Measurements from ENCODE around the gene S100A10. TPM values are rescaled to one million over a fixed set of nuclear protein-coding genes. Genes with fewer than 3 reads are reported as not detected.

S100A10 gene
- total and polyA plus RNA-seq, 2 of the 4 experiments (the other 2 are of a cell fraction), result 86.0 to 277 TPM

DNA sequence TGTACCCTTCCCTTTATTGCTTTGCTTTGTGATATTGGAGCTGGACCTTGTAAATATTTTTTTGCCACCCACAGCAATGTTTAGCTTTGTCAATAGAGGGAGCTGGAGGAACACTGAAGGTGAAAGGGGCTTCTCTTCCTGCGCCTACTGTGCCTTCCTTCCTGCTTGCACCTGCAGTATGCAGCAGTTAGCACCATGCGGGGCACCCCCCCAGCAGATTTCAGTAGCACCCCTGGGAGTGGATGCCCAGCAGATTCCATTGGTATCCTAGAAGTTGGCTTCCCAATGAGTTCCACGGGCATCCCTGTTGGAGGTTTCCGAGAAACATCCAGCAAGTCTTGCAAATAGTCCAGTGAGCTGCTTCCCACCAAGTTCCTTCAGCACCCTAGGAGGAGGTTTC is 25.6 kb downstream of the S100A10 start:
- Histone ChIP-seq H3K4me3 (ENCODE audit: insufficient read depth, low read depth, low read length) (no peak overlapping the region), H3K23ac (ENCODE audit: low read depth, low read length) (no peak overlapping the region), H2BK15ac (ENCODE audit: low read depth, low read length) (no peak overlapping the region), H3K4me1 (ENCODE audit: control insufficient read depth, insufficient read depth, low read length) (no peaks in the 10 kb centered on the region; the same call in 1 of the 2 replicates), H2BK120ac (ENCODE audit: low read depth, low read length) (no peak overlapping the region), H3K4me2 (ENCODE audit: low read depth, low read length) (no peak overlapping the region), H4K5ac (ENCODE audit: low read depth, low read length) (no peak overlapping the region), H2BK5ac (ENCODE audit: low read depth, low read length, poor library complexity, severe bottlenecking) (no peak overlapping the region), H2AK5ac (ENCODE audit: low read depth, low read length) (no peak overlapping the region), H4K8ac (ENCODE audit: low read depth in 2 of 2, low read length in 2 of 2) (no peak overlapping the region), H2AK9ac (replicated peaks; ENCODE audit: low read depth, low read length, poor library complexity) (no peak overlapping the region), H2AFZ (replicated peaks; ENCODE audit: low read length, poor library complexity) (peak overlapping the region; percentile 5), H3K18ac (ENCODE audit: low read depth, low read length) (no peak overlapping the region), H3K4ac (ENCODE audit: low read depth, low read length) (no peak overlapping the region), H3K27me3 (ENCODE audit: control insufficient read depth, insufficient read depth, low read length) (no peaks in the 10 kb centered on the region), H3K9me3 (ENCODE audit: control insufficient read depth, insufficient read depth, low read length) (no peaks in the 10 kb centered on the region), H3K9me1 (ENCODE audit: insufficient read depth, low read length) (peaks cover 4% of the 10 kb centered on the region; the same call in 1 of the 2 replicates), H3K14ac (replicated peaks; ENCODE audit: low read depth, low read length) (no peak overlapping the region), H4K91ac (ENCODE audit: insufficient read depth, low read depth, low read length) (no peak overlapping the region), H3K27ac (ENCODE audit: insufficient read depth, low read length) (no peak overlapping the region), H3K79me1 (ENCODE audit: low read depth in 1 of 2, low read length in 2 of 2) (no peaks in the 10 kb centered on the region), H2BK20ac (ENCODE audit: low read depth, low read length) (no peak overlapping the region), H3K36me3 (ENCODE audit: control insufficient read depth, insufficient read depth, low read length) (no peaks in the 10 kb centered on the region), H3K9ac (ENCODE audit: low read depth, low read length) (no peak overlapping the region), H3K56ac (ENCODE audit: extremely low read depth, insufficient read depth, low read length) (no peak overlapping the region), H4K20me1 (ENCODE audit: insufficient read depth, low read length) (peaks cover 5% of the 10 kb centered on the region; the same call in 1 of the 2 replicates)
- peak; percentile 41 for DNase-seq
- ChIA-PET POLR2A (ENCODE audit: unreplicated experiment) (no interaction called here), CTCF (interaction anchor here (0.7 to 4.5 kb wide), 16 partner anchors 9 to 47 kb away, joined by 3 to 67 read pairs (median 5); partner anchors contain the start of gene S100A10)
- ATAC-seq (ENCODE audit: low read depth), result peak; percentile 77
- TF ChIP-seq POLR2A (IDR thresholded peaks at IDR 0.05; ENCODE audit: low read depth, low read length), result no peak
- TF ChIP-seq MXI1 (IDR thresholded peaks at IDR 0.05; ENCODE audit: borderline replicate concordance, low read depth, low read length), result no peak
- TF ChIP-seq, protein P1, sequence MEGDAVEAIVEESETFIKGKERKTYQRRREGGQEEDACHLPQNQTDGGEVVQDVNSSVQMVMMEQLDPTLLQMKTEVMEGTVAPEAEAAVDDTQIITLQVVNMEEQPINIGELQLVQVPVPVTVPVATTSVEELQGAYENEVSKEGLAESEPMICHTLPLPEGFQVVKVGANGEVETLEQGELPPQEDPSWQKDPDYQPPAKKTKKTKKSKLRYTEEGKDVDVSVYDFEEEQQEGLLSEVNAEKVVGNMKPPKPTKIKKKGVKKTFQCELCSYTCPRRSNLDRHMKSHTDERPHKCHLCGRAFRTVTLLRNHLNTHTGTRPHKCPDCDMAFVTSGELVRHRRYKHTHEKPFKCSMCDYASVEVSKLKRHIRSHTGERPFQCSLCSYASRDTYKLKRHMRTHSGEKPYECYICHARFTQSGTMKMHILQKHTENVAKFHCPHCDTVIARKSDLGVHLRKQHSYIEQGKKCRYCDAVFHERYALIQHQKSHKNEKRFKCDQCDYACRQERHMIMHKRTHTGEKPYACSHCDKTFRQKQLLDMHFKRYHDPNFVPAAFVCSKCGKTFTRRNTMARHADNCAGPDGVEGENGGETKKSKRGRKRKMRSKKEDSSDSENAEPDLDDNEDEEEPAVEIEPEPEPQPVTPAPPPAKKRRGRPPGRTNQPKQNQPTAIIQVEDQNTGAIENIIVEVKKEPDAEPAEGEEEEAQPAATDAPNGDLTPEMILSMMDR (conservative IDR thresholded peaks at IDR 0.05; ENCODE audit: low read depth, low read length), result peak; percentile 86
- no peak for TF ChIP-seq CEBPB (IDR thresholded peaks at IDR 0.05; ENCODE audit: low read depth, low read length)
- peak; percentile 87 for TF ChIP-seq RAD21 (IDR thresholded peaks at IDR 0.05; ENCODE audit: low read length)
- no peak for TF ChIP-seq RCOR1 (IDR thresholded peaks at IDR 0.05; ENCODE audit: insufficient replicate concordance, low read length)
- no peak for TF ChIP-seq MAZ (IDR thresholded peaks at IDR 0.05; ENCODE audit: borderline replicate concordance, low read depth, low read length)
- TF ChIP-seq FOS (IDR thresholded peaks at IDR 0.05; ENCODE audit: low read depth, low read length), result no peak
- TF ChIP-seq MAFK (IDR thresholded peaks at IDR 0.05; ENCODE audit: low read depth, low read length), result peak; percentile 67
- peak; percentile 77 for TF ChIP-seq SMC3 (IDR thresholded peaks at IDR 0.05; ENCODE audit: low read depth, low read length)
- no peak for TF ChIP-seq RFX5 (IDR thresholded peaks at IDR 0.05; ENCODE audit: low read depth, low read length)
- TF ChIP-seq, protein P2, sequence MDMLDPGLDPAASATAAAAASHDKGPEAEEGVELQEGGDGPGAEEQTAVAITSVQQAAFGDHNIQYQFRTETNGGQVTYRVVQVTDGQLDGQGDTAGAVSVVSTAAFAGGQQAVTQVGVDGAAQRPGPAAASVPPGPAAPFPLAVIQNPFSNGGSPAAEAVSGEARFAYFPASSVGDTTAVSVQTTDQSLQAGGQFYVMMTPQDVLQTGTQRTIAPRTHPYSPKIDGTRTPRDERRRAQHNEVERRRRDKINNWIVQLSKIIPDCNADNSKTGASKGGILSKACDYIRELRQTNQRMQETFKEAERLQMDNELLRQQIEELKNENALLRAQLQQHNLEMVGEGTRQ (IDR thresholded peaks at IDR 0.05; ENCODE audit: low read depth, low read length), result no peak
- no TSS peak for BruUV-seq (replicated peaks)
- in situ Hi-C loops (cut with MboI; ENCODE audit: low sequenced_read_pairs), result no loop called here
- intact Hi-C loops (cut with micrococcal nuclease), result loop anchor here (1.0 to 5.0 kb wide), 4 partner anchors 28 to 45 kb away; no protein-coding TSS in a partner anchor
- dilution Hi-C loops (cut with HindIII; ENCODE audit: low sequenced_read_pairs, unreplicated experiment), result no loop called here
- 67% methylated on average over 2 of the region's 4 CpGs; no CpG with 5 or more reads in 1 of the 2 experiments for WGBS, 2 experiments (ENCODE audit: extremely low coverage in 2 of 2, insufficient read length in 1 of 2)

Measured in IMR-90 (cell line).